Astrocyte (in vitro differentiated cells and primary cell): Measurements from ENCODE around the gene SBK3. TPM values are rescaled to one million over a fixed set of nuclear protein-coding genes. Genes with fewer than 3 reads are reported as not detected.

Experiments
- DNase-seq: peaks from one replicate; pipeline ENCODE4 v3.0.0-alpha.2; 2010; ENCODE audit warnings: low read depth
- FAIRE-seq: peaks from 2 replicates; lab custom pipeline; 2011; peaks lifted over from hg19 to GRCh38; lab: Jason Lieb, UNC
- H2AFZ ChIP-seq: 2 replicates; pipeline ENCODE4 v1.6.0; 2012; ENCODE audit warnings: low read depth, low read length, inconsistent platforms
- H3K27ac ChIP-seq: 2 replicates; pipeline ENCODE4 v1.5.1; 2011; ENCODE audit warnings: low read depth, low read length, inconsistent platforms
- H3K27me3 ChIP-seq: 2 replicates; pipeline ENCODE4 v1.6.0; 2011; ENCODE audit warnings: low read length, inconsistent platforms; ENCODE audit not compliant: insufficient read depth
- H3K36me3 ChIP-seq: 2 replicates; pipeline ENCODE4 v1.5.1; 2011; ENCODE audit warnings: low read length, inconsistent platforms; ENCODE audit not compliant: insufficient read depth
- H3K4me1 ChIP-seq: 2 replicates; pipeline ENCODE4 v1.5.1; 2011; ENCODE audit warnings: low read length, inconsistent platforms; ENCODE audit not compliant: insufficient read depth
- H3K4me2 ChIP-seq: 2 replicates; pipeline ENCODE4 v1.6.0; 2012; ENCODE audit warnings: low read length, inconsistent platforms
- H3K4me3 ChIP-seq: 2 replicates; pipeline ENCODE4 v1.5.1; 2011; ENCODE audit warnings: low read depth, mild to moderate bottlenecking, low read length, inconsistent platforms; ENCODE audit not compliant: insufficient read depth
- H3K79me2 ChIP-seq: 2 replicates; pipeline ENCODE4 v1.6.0; 2012; ENCODE audit warnings: mild to moderate bottlenecking, low read length, inconsistent platforms; ENCODE audit not compliant: insufficient read depth
- H3K9ac ChIP-seq: 2 replicates; pipeline ENCODE4 v1.6.0; 2012; ENCODE audit warnings: mild to moderate bottlenecking, low read length, inconsistent platforms
- H3K9me3 ChIP-seq: 2 replicates; pipeline ENCODE4 v1.5.1; 2012; ENCODE audit warnings: low read depth, mild to moderate bottlenecking, low read length, inconsistent platforms; ENCODE audit not compliant: insufficient read depth
- H4K20me1 ChIP-seq: 2 replicates; pipeline ENCODE4 v1.6.0; 2012; ENCODE audit warnings: low read length, inconsistent platforms; ENCODE audit not compliant: insufficient read depth
- H3K27ac Mint-ChIP-seq: one replicate; pipeline ENCODE4 v1.8.0; 2021; ENCODE audit warnings: mild to moderate bottlenecking, mixed read lengths; ENCODE audit not compliant: unreplicated experiment
- H3K27me3 Mint-ChIP-seq: one replicate; pipeline ENCODE4 v1.8.0; 2021; ENCODE audit warnings: low read depth, mixed read lengths; ENCODE audit not compliant: unreplicated experiment
- H3K36me3 Mint-ChIP-seq: one replicate; pipeline ENCODE4 v1.8.0; 2021; ENCODE audit warnings: low read depth, mixed read lengths; ENCODE audit not compliant: unreplicated experiment
- H3K4me1 Mint-ChIP-seq: one replicate; pipeline ENCODE4 v1.8.0; 2021; ENCODE audit warnings: low read depth, mixed read lengths; ENCODE audit not compliant: unreplicated experiment
- H3K4me3 Mint-ChIP-seq: one replicate; pipeline ENCODE4 v1.8.0; 2021; ENCODE audit warnings: mild to moderate bottlenecking, moderate library complexity, mixed read lengths; ENCODE audit not compliant: unreplicated experiment
- H3K9me3 Mint-ChIP-seq: one replicate; pipeline ENCODE4 v1.8.0; 2021; ENCODE audit warnings: mild to moderate bottlenecking, mixed read lengths; ENCODE audit not compliant: unreplicated experiment
- EZH2 ChIP-seq: IDR thresholded peaks from 2 replicates; pipeline ENCODE4 v1.6.1; 2012; ENCODE audit warnings: mild to moderate bottlenecking, low read length, inconsistent platforms; ENCODE audit not compliant: insufficient read depth
- total RNA-seq: library from RNA; stranded (reverse); gene quantifications from 2 replicates; pipeline ENCODE4 v1.2.1, GENCODE V29; 2021
- TF ChIP-seq, protein P1 (sequence below): IDR thresholded peaks from 2 replicates; pipeline ENCODE4 v1.5.1; 2011; ENCODE audit warnings: low read depth, mild to moderate bottlenecking, inconsistent platforms, low read length, moderate library complexity; ENCODE audit not compliant: insufficient read depth

SBK3 gene
- total RNA-seq, 1 donor from 2014 or later, result 0.91 TPM

DNA sequence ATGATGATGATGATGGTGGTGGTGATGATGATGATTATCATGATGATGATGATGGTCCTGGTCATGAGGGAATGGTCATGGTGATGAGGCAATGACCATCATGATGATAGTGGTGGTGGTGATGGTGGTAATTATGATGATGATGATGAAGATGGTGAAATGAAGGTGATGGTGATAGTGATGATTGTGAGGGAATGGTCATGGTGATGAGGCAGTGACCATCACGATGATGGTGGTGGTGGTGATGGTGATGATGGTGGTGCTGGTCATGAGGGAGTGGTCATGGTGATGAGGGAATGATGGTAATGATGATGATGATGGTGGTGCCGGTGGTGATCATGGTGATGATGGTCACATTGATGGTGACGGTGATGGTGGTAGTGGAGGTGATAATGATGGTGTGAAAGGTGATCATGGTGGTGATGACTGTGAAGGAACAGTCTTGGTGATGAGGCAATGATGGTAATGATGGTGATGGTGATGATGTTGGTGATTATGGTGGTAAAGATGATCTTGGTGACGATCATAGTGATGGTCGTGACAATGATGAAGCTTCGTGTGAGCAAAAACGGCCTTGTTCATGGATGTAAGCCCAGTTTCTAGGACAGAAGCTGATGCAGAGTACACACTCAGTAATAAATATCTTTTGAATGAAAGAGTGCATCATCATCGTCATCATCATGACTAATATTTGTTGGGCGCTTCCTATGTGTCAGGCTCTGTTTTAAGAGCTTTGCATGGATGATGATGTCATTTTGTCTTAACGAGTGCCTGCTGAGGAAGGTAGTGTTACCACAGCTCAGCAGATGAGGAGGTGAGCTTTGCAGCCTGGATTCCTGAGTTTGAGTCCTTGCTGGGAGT, 25.7 kb downstream of the SBK3 start:
- Mint-ChIP-seq H3K4me1 (no peaks in the 10 kb centered on the region), H3K9me3 (no peaks in the 10 kb centered on the region), H3K4me3 (no peak overlapping the region), H3K36me3 (peaks cover 3% of the 10 kb centered on the region), H3K27ac (no peak overlapping the region), H3K27me3 (no peaks in the 10 kb centered on the region)
- Histone ChIP-seq H3K9me3 (no peaks in the 10 kb centered on the region), H3K4me2 (peak overlapping the region; percentile 33), H2AFZ (no peak overlapping the region), H3K9ac (peak overlapping the region; percentile 14), H3K27me3 (no peaks in the 10 kb centered on the region), H3K79me2 (no peaks in the 10 kb centered on the region), H3K36me3 (no peaks in the 10 kb centered on the region), H4K20me1 (peaks cover 4% of the 10 kb centered on the region), H3K4me3 (no peak overlapping the region), H3K27ac (peak overlapping the region; percentile 68), H3K4me1 (peaks cover 15% of the 10 kb centered on the region)
- TF ChIP-seq EZH2, result no peak
- TF ChIP-seq, protein P1, sequence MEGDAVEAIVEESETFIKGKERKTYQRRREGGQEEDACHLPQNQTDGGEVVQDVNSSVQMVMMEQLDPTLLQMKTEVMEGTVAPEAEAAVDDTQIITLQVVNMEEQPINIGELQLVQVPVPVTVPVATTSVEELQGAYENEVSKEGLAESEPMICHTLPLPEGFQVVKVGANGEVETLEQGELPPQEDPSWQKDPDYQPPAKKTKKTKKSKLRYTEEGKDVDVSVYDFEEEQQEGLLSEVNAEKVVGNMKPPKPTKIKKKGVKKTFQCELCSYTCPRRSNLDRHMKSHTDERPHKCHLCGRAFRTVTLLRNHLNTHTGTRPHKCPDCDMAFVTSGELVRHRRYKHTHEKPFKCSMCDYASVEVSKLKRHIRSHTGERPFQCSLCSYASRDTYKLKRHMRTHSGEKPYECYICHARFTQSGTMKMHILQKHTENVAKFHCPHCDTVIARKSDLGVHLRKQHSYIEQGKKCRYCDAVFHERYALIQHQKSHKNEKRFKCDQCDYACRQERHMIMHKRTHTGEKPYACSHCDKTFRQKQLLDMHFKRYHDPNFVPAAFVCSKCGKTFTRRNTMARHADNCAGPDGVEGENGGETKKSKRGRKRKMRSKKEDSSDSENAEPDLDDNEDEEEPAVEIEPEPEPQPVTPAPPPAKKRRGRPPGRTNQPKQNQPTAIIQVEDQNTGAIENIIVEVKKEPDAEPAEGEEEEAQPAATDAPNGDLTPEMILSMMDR, result no peak
- FAIRE-seq, result no peak
- peak; percentile 85 for DNase-seq

DNA sequence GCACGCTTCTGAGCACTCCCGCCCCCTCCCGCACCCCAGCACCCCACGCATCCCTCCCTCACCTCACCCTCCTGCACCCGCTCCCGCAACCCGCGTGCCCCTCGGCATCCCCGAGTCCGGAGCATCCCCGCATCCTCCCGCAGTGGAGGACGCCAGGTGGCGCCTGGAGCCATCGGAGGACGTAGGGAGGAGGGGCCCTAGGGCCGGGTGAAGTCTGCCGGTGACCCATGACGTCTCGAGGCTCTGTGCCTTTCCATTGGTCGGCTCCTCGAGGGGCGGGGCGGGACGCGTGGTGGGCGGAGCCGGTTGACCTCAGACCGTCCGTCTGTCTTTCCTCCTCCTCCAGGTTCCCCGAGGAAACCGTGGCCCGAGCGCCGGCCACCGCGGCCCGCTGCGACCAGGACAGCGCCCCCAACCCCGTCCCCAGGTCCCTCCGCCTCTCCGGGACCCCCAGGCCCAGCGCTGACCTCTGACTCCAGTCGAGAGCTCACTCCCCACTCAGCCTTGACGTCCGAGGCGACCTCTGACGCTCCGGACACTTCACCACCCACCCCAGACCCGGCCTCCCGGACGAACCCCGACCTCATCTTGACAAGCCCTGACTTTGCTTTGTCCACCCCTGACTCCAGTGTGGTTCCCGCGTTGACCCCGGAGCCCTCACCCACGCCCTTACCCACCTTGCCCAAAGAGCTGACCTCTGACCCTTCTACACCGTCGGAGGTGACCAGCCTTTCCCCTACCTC, 28.3 kb downstream of the SBK3 start:
- Histone ChIP-seq H3K27me3 (no peaks in the 10 kb centered on the region), H2AFZ (peak overlapping the region; percentile 50), H3K9me3 (no peaks in the 10 kb centered on the region), H3K9ac (peak overlapping the region; percentile 69), H4K20me1 (peaks cover 4% of the 10 kb centered on the region), H3K4me3 (peak overlapping the region; percentile 34), H3K36me3 (no peaks in the 10 kb centered on the region), H3K79me2 (no peaks in the 10 kb centered on the region), H3K4me1 (peaks cover 15% of the 10 kb centered on the region), H3K4me2 (peak overlapping the region; percentile 84), H3K27ac (peak overlapping the region; percentile 50)
- DNase-seq (peak; percentile 67), FAIRE-seq (peak; percentile 39)
- Mint-ChIP-seq H3K27me3 (no peaks in the 10 kb centered on the region), H3K4me1 (no peaks in the 10 kb centered on the region), H3K36me3 (peaks cover 9% of the 10 kb centered on the region), H3K27ac (peak overlapping the region; percentile 44), H3K4me3 (peak overlapping the region; percentile 9), H3K9me3 (no peaks in the 10 kb centered on the region)
- TF ChIP-seq, protein P1, result peak; percentile 59
- TF ChIP-seq EZH2, result no peak
